Adrenal gland (tissue), 12 donors: ENCODE data around the gene C10orf95. TPM values are rescaled to one million over a fixed set of nuclear protein-coding genes. Genes with fewer than 3 reads are reported as not detected.

Experiments
- DNase-seq, 7 donors: peaks; one replicate each; pipeline ENCODE4 v3.0.0-alpha.2; 2019 to 2020
- H3K27ac ChIP-seq, 5 donors: fragments of 200-600 bp; sonication (generic) in 4 of 5; 1 replicate in 3 of 5; 2 replicates in 2 of 5; pipeline versions ENCODE4 v1.5.1 to v1.8.0; 2016 to 2020; ENCODE audit warnings: mild to moderate bottlenecking in 1 of 5
- H3K27me3 ChIP-seq: fragments of 200-600 bp; 2 replicates; pipeline ENCODE4 v1.8.0; 2021
- H3K36me3 ChIP-seq, 2 donors: fragments of 200-600 bp; replicated peaks in 1 of 2; 1 replicate in 1 of 2; 2 replicates in 1 of 2; pipeline versions ENCODE4 v1.5.1 to v1.8.0; 2018 to 2022
- H3K4me1 ChIP-seq, 2 donors: fragments of 200-600 bp; replicated peaks in 1 of 2; 1 replicate in 1 of 2; 2 replicates in 1 of 2; pipeline versions ENCODE4 v1.5.1 to v1.8.0; 2018 to 2021
- H3K4me3 ChIP-seq, 4 donors: fragments of 200-600 bp; sonication (generic) in 3 of 4; one replicate each; pipeline ENCODE4 v1.5.1; 2016 to 2018
- H3K9me3 ChIP-seq, 3 donors: fragments of 200-600 bp; sonication (generic) in 1 of 3; replicated peaks in 1 of 3; 1 replicate in 2 of 3; 2 replicates in 1 of 3; pipeline versions ENCODE4 v1.5.1 to v1.8.0; 2016 to 2021
- CTCF ChIP-seq, 6 experiments: fragments of 450-650 bp in 4 of 6; fragments of 200-600 bp in 2 of 6; sonication (generic) in 1 of 6; IDR thresholded peaks; 1 replicate in 5 of 6; 2 replicates in 1 of 6; pipeline versions ENCODE4 v1.5.1 to v1.8.0; 2016 to 2021; ENCODE audit warnings: antibody characterized with exemption in 6 of 6, mild to moderate bottlenecking in 2 of 6, moderate library complexity in 1 of 6
- POLR2A ChIP-seq, 2 donors: fragments of 450-650 bp; IDR thresholded peaks; one replicate each; pipeline ENCODE4 v1.6.1; 2017; ENCODE audit warnings: antibody characterized with exemption in 2 of 2, mild to moderate bottlenecking in 2 of 2, moderate library complexity in 1 of 2
- WGBS, 4 donors: extraction: QIAGEN DNeasy Blood & Tissue Kit in 2 of 4; methylation state at CpG; one replicate each; pipeline versions ENCODE4 v1.1.5 to v1.1.7; 2013 to 2017; 5-methylcytosine and 5-hydroxymethylcytosine counted together
- intact Hi-C, 2 donors: fragments of 100-400 bp; cut with DNase I; formaldehyde crosslinking; loops; one replicate each; pipeline versions ENCODE4 v1.14.1 to v1.15.0; 2022 to 2023
- polyA plus RNA-seq, 3 donors: library from polyadenylated mRNA; stranded (reverse); fragments of 200-250 nt in 2 of 3; fragments of 350-450 nt in 1 of 3; fragmentation: Illumina TruSeq in 1 of 3; extraction: RNeasy Lipid Tissue Mini Kit (QIAGEN cat#74804) in 1 of 3; gene quantifications; one replicate each; pipeline ENCODE4 v1.2.3, GENCODE V29; 2013 to 2014
- total RNA-seq, 9 donors: library from RNA; depleted of rRNA in 4 of 9; stranded (reverse); fragments of >200 nt in 4 of 9; fragments of 120-200 nt in 1 of 9; fragmentation: NEBNext Ultra II Directional in 1 of 9; extraction: Animal tissue kit (Norgen Biotek cat#: 25700) in 1 of 9; gene quantifications; one replicate each; pipeline versions ENCODE4 v1.1.0 to v1.2.4, GENCODE V29; 2013 to 2023
- donor health status: healthy with polysubstance abuse.
- donor health status: Bipolar disorder and iron deficiency.
- donor health status: DM: yes; HTN: yes; CAD: no.
- donor health status: DM: no; HTN: no; CAD: no.
- donor health status: DM: no; HTN: no; CAD: no.
- donor health status: DM: yes; HTN: yes; CAD: no.

C10orf95 gene
- total and polyA plus RNA-seq, 12 donors, result 0.14 to 0.28 (median 0.24) TPM; not detected in 7

DNA sequence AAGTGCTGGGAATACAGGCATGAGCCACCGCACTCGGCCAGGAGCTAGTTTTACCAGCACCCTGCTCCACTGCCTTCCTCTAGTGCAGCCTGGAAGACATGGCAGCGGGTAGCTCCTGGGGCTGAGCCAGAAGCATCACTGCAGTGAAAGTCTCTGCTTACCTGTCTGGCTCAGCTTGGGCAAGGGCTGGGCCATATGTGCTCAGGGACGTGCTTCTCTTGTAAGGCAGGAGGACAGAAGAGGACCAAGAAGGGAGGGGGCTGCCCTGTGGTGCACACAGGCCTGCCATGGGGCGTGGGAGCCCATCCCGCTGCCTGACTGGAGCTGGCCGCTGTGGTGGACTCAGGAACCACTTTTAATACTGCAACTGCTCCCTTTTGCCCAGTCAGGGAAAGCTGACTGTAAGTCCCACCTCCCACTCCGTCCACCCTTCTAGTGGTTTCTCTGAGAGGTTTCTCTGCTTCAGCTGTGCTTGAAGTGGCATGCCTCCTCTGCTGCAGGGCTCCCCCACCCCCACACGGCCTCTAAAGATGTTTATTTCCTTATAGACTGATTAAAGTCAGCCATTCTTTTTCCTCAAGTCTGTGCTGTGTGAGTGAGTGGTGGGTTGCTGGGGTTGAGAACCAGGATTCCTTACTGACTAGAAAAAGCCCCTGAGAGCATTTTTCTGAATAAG lies 25.3 kb upstream of the C10orf95 start:
- Histone ChIP-seq H3K9me3 (no peaks in the 10 kb centered on the region), H3K27ac (no peak overlapping the region), H3K27me3 (no peaks in the 10 kb centered on the region), H3K4me1 (no peaks in the 10 kb centered on the region), H3K36me3 (peaks cover 0 to 25% of the 10 kb centered on the region in 2 donors), H3K4me3 (no peak overlapping the region)
- TF ChIP-seq CTCF (IDR thresholded peaks at IDR 0.05) (no peak), POLR2A (IDR thresholded peaks at IDR 0.05) (no peak)
- 66 to 80% (median 74%) methylated on average over 7 to 9 of the region's 9 CpGs for WGBS, 4 donors
- no peak for DNase-seq
- intact Hi-C loops, result loop anchor here in 1 of 2 donors (5.0 kb wide), 1 partner anchor 79 kb away; the partner anchor contains the start of gene NFKB2

DNA sequence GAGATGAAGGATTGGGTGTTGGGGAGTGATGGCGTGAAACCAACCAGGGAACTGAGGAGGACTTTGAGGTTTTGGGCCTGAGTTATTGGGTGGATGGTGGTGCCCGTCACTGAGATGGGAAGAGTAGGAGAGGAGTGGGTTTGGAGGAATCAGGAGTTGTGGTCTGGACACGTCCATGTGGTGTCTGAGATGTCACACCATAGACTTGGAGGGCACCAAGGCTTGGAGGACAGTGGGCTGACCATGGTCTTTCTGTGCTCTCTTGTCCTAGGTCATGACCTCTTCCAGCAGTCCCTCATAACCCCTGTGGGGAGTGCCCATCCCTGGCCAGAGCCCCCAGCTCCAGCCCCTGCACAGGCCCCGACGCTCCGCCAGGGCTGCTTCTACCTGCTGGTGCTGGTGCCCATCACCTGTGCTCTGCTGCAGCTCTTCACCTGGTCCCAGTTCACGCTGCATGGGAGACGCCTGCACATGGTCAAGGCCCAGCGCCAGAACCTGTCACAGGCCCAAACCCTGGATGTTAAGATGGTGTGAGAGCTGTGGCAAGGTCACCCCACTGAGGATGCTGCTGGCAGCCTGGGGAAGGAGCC lies 24.2 kb upstream of the C10orf95 start:
- H3K4me1 ChIP-seq, result no peaks in the 10 kb centered on the region
- intact Hi-C loops, result loop anchor here in 1 of 2 donors (5.0 kb wide), 1 partner anchor 78 kb away; the partner anchor contains the start of gene NFKB2
- H3K9me3 ChIP-seq, result no peaks in the 10 kb centered on the region
- 71 to 85% (median 80%) methylated on average over 6 to 9 of the region's 9 CpGs for WGBS, 4 donors
- DNase-seq, result peak in 1 of 7 donors; percentile 45
- H3K4me3 ChIP-seq, result no peak overlapping the region
- no peak for TF ChIP-seq CTCF (IDR thresholded peaks at IDR 0.05)
- TF ChIP-seq POLR2A (IDR thresholded peaks at IDR 0.05), result no peak
- no peak overlapping the region for H3K27ac ChIP-seq
- peaks cover 0 to 15% of the 10 kb centered on the region in 2 donors for H3K36me3 ChIP-seq
- H3K27me3 ChIP-seq, result no peaks in the 10 kb centered on the region

- H3K27me3 ChIP-seq, result no peaks in the 10 kb centered on the region
- no peaks in the 10 kb centered on the region for H3K9me3 ChIP-seq
- no peak for DNase-seq
- H3K4me3 ChIP-seq, result no peak overlapping the region
- no peaks in the 10 kb centered on the region for H3K36me3 ChIP-seq
- no peak overlapping the region for H3K27ac ChIP-seq
- no peaks in the 10 kb centered on the region for H3K4me1 ChIP-seq
- WGBS, 4 donors, result 79 to 85% (median 83%) methylated on average over 19 to 27 of the region's 27 CpGs
- TF ChIP-seq CTCF (IDR thresholded peaks at IDR 0.05) (no peak), POLR2A (IDR thresholded peaks at IDR 0.05) (no peak)
- intact Hi-C loops, result no loop called here
Observed at GRCh38 chr10:102473445-102474331, 22.3 kb upstream of the C10orf95 start.
